HG02973 (cell line): Measurements from ENCODE around the gene NOD1.

Experiments
- ATAC-seq: cut with Tn5 transposase; IDR thresholded peaks from one replicate; pipeline ENCODE4 v1.9.1; 2021; ENCODE audit warnings: moderate library complexity; ENCODE audit not compliant: unreplicated experiment

The NOD1 gene

DNA sequence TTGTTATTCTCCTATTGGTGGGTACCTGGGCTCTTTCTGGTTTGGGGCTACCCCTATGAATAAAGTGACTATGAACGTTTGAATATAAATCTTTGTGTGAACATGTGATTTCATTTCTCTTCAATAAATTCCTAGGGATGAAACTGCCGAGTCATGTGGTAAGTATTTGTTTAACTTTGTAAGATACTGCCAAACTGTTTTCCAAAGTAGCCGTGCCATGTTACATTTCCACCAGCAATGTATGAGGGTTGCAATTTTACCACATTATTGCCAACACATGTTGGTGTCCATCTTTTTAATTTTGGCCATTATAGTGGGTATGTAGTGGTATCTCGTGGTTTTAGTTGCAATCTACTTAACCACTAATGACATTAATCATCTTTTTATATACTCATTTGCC is 99.5 kb downstream of the NOD1 start:
- no peak for ATAC-seq

DNA sequence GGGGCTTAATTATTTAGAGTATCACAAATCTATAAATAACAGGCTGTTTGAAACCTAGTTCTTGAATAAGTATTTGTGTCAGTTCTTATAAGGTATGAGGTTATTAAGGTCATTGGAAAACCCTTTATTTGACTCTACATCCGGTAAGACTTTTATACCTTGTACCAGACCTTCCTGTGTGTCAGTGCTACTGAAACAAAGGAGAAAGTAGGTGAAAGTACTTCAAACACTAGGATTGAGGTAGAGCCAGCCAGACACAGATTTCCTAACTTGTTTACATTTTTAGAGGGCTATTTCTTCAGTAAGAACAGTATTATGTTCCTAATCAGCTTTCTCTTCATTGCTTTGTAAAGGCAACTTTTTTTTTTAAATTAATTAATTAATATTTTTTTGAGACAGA is 100.3 kb downstream of the NOD1 start:
- no peak for ATAC-seq
